ENCODE data around the gene COL20A1. TPM values are rescaled to one million over a fixed set of nuclear protein-coding genes. Genes with fewer than 3 reads are reported as not detected.

The COL20A1 gene
- total RNA-seq, 1 experiment from 2014 or later = not detected

DNA sequence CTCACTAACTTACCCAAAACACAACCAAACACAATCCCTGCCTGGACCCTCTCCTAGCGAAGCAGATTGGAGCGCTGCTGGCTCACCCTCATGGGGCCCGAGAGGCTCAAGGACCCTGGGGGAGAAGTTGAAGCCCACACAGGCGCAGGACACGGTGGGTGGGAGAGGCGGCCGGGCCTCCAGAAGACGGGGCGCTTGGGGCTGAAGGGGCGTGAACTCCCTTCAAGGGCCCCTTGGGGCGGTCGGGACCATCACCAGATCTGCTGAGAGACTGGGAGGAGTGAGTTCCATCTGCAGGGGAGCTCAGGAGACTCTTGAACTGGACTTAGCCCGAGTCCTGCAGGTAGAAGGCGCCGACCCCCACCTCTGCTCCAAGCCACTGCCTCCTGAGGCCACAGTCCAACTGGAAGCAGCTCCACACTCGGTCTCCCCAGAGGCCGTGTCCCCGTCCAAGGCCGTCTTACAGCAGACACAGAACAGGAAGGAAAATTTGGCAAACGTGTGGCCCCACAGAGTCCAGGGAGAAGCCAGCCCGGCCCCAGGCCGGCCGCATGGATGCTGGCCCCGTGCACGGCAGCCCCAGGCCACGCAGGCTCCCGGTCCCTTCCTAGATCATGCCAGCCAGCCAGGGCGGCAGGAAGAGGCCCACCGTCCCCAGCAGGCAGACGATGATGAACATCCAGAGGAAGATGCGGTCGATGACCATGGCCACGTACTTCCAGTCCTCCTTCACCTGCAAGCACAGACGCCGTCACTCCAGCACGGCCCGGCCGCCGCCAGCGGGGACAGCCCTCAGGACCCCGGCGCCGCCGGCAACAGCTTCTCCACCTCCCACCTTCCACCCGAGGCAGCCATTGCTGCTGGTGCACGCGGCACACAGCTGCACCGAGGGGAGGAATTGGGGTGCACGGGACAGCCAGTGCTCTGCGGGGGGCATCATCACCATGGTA, 53.4 kb downstream of the COL20A1 start:
- peaks cover 51% of the 10 kb centered on the region for H3K27me3 ChIP-seq (ENCODE audit: low read length)
- TF ChIP-seq EZH2phosphoT487 (IDR thresholded peaks at IDR 0.05; ENCODE audit: borderline replicate concordance, low read length) (no peak), EZH2 (IDR thresholded peaks at IDR 0.05; ENCODE audit: low read length, unreplicated experiment) (no peak)
- TF ChIP-seq, protein P1, sequence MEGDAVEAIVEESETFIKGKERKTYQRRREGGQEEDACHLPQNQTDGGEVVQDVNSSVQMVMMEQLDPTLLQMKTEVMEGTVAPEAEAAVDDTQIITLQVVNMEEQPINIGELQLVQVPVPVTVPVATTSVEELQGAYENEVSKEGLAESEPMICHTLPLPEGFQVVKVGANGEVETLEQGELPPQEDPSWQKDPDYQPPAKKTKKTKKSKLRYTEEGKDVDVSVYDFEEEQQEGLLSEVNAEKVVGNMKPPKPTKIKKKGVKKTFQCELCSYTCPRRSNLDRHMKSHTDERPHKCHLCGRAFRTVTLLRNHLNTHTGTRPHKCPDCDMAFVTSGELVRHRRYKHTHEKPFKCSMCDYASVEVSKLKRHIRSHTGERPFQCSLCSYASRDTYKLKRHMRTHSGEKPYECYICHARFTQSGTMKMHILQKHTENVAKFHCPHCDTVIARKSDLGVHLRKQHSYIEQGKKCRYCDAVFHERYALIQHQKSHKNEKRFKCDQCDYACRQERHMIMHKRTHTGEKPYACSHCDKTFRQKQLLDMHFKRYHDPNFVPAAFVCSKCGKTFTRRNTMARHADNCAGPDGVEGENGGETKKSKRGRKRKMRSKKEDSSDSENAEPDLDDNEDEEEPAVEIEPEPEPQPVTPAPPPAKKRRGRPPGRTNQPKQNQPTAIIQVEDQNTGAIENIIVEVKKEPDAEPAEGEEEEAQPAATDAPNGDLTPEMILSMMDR (conservative IDR thresholded peaks at IDR 0.05; ENCODE audit: low read depth, low read length) = no peak
- H2AFZ ChIP-seq (ENCODE audit: low read length) = no peak overlapping the region
- H3K4me1 ChIP-seq (ENCODE audit: insufficient read depth, low read length) = no peaks in the 10 kb centered on the region
- intact Hi-C loops (cut with micrococcal nuclease) = no loop called here
- no peaks in the 10 kb centered on the region for H4K20me1 ChIP-seq (ENCODE audit: low read length)
- no peaks in the 10 kb centered on the region for H3K79me2 ChIP-seq (ENCODE audit: low read length)
- no peak for DNase-seq
- ATAC-seq = no peak
- H3K27ac ChIP-seq (ENCODE audit: low read length) = no peak overlapping the region
- H3K9me2 ChIP-seq (replicated peaks; ENCODE audit: low read length) = no peaks in the 10 kb centered on the region
- no peak overlapping the region for H3K9ac ChIP-seq (ENCODE audit: low read length)
- H3K9me3 ChIP-seq (ENCODE audit: low read length) = no peaks in the 10 kb centered on the region
- H3K4me2 ChIP-seq (ENCODE audit: low read length) = no peak overlapping the region
- CTCF ChIA-PET = no interaction called here
- no peak overlapping the region for H3K4me3 ChIP-seq (ENCODE audit: low read length)
- no peaks in the 10 kb centered on the region for H3F3A ChIP-seq (ENCODE audit: low read length, unreplicated experiment)
- no peaks in the 10 kb centered on the region for H3K36me3 ChIP-seq (ENCODE audit: low read depth, low read length)
- POLR2A ChIA-PET (ENCODE audit: unreplicated experiment) = no interaction called here
- no TSS peak for BruUV-seq (replicated peaks)

DNA sequence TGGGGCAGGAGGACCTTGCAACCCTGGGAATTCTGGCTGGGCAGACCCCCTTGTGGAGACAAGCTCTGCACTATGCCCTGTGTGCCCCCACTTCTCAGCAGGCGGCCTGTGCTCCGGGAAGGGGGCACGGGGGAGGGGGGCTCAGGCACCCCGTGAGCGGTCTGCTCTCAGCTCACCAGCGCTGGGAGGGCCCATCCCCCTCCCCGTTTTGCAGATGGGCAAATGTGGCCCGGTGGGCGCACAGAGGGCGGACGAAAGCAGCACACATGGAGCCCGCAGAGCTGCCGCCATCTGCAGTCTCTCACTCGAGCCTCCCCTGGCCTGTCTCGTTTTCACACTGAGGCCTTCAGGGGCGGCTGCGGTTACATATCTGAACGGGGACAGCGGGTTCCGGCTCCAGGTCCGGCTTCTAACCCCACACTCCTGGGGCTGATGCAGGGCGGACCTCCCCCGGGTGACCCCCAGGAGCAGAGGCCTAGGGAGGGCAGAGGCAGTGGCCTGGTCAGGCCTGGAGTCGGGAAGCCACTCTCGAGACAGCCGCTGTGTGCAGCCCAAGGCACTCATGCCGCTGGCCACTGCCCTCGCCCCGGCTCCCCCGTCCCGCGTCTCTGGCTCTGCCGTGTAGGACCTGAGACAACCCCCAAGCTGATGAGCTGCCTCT, 54.2 kb downstream of the COL20A1 start:
- TF ChIP-seq, protein P1 (conservative IDR thresholded peaks at IDR 0.05; ENCODE audit: low read depth, low read length) = no peak
- TF ChIP-seq EZH2 (IDR thresholded peaks at IDR 0.05; ENCODE audit: low read length, unreplicated experiment) = no peak
- TF ChIP-seq EZH2phosphoT487 (IDR thresholded peaks at IDR 0.05; ENCODE audit: borderline replicate concordance, low read length) = no peak
- CTCF ChIA-PET = no interaction called here
- H2AFZ ChIP-seq (ENCODE audit: low read length) = no peak overlapping the region
- H3K79me2 ChIP-seq (ENCODE audit: low read length) = no peaks in the 10 kb centered on the region
- ATAC-seq (no peak), DNase-seq (no peak)
- H3K9me2 ChIP-seq (replicated peaks; ENCODE audit: low read length) = no peaks in the 10 kb centered on the region
- H3K4me3 ChIP-seq (ENCODE audit: low read length) = no peak overlapping the region
- no peaks in the 10 kb centered on the region for H4K20me1 ChIP-seq (ENCODE audit: low read length)
- no peak overlapping the region for H3K4me2 ChIP-seq (ENCODE audit: low read length)
- no peak overlapping the region for H3K27ac ChIP-seq (ENCODE audit: low read length)
- H3K9me3 ChIP-seq (ENCODE audit: low read length) = no peaks in the 10 kb centered on the region
- no peaks in the 10 kb centered on the region for H3F3A ChIP-seq (ENCODE audit: low read length, unreplicated experiment)
- intact Hi-C loops (cut with micrococcal nuclease) = no loop called here
- no peaks in the 10 kb centered on the region for H3K36me3 ChIP-seq (ENCODE audit: low read depth, low read length)
- no peak overlapping the region for H3K9ac ChIP-seq (ENCODE audit: low read length)
- BruUV-seq (replicated peaks) = no TSS peak
- POLR2A ChIA-PET (ENCODE audit: unreplicated experiment) = no interaction called here
- peaks cover 43% of the 10 kb centered on the region for H3K27me3 ChIP-seq (ENCODE audit: low read length)
- no peaks in the 10 kb centered on the region for H3K4me1 ChIP-seq (ENCODE audit: insufficient read depth, low read length)
